NB4 (cell line): Measurements from ENCODE around the gene CNTN5.

ENCODE experiments used
- CTCF ChIP-seq: IDR thresholded peaks from one replicate; pipeline ENCODE4 v1.5.1; 2012; ENCODE audit warnings: low read depth, low read length
- MAX ChIP-seq: IDR thresholded peaks from 2 replicates; pipeline ENCODE4 v1.6.1; 2011; ENCODE audit warnings: low read depth, low read length
- MYC ChIP-seq: IDR thresholded peaks from 2 replicates; pipeline ENCODE4 v1.6.1; 2011; ENCODE audit warnings: low read depth, low read length
- POLR2A ChIP-seq: IDR thresholded peaks from 2 replicates; pipeline ENCODE4 v1.6.1; 2011; ENCODE audit warnings: mild to moderate bottlenecking; ENCODE audit not compliant: insufficient read length; ENCODE audit errors: extremely low read depth

GRCh38 chr11:99505316-99505715 lies 484.6 kb downstream of the CNTN5 start:
- TF ChIP-seq CTCF (no peak), POLR2A (no peak), MAX (no peak), MYC (no peak)
